Endothelial cell (in vitro differentiated cells): ENCODE results near the gene MAFF. TPM values are rescaled to one million over a fixed set of nuclear protein-coding genes. Genes with fewer than 3 reads are reported as not detected.

ENCODE experiments used
- DNase-seq: peaks from one replicate; pipeline ENCODE4 v3.0.0; 2021; ENCODE audit warnings: low spot score
- H3K27ac Mint-ChIP-seq: one replicate; pipeline ENCODE4 v1.8.0; 2021; ENCODE audit warnings: mixed read lengths, inconsistent platforms; ENCODE audit not compliant: unreplicated experiment
- H3K27me3 Mint-ChIP-seq: one replicate; pipeline ENCODE4 v1.8.0; 2021; ENCODE audit warnings: mild to moderate bottlenecking, moderate library complexity, mixed read lengths, inconsistent platforms; ENCODE audit not compliant: unreplicated experiment
- H3K36me3 Mint-ChIP-seq: one replicate; pipeline ENCODE4 v1.8.0; 2021; ENCODE audit warnings: mild to moderate bottlenecking, low read depth, mixed read lengths, inconsistent platforms; ENCODE audit not compliant: unreplicated experiment
- H3K4me1 Mint-ChIP-seq: one replicate; pipeline ENCODE4 v1.8.0; 2021; ENCODE audit warnings: mild to moderate bottlenecking, mixed read lengths, inconsistent platforms; ENCODE audit not compliant: unreplicated experiment
- H3K4me3 Mint-ChIP-seq: one replicate; pipeline ENCODE4 v1.8.0; 2021; ENCODE audit warnings: mild to moderate bottlenecking, mixed read lengths, inconsistent platforms; ENCODE audit not compliant: unreplicated experiment
- H3K9me3 Mint-ChIP-seq: one replicate; pipeline ENCODE4 v1.8.0; 2021; ENCODE audit warnings: mixed read lengths, inconsistent platforms; ENCODE audit not compliant: unreplicated experiment
- CTCF ChIP-seq: fragments of 200-600 bp; sonication (generic); IDR thresholded peaks from one replicate; pipeline ENCODE4 v1.5.0; 2021; ENCODE audit warnings: antibody characterized with exemption; ENCODE audit not compliant: unreplicated experiment
- total RNA-seq: library from RNA; stranded (reverse); fragmentation: NEBNext Ultra II Directional; extraction: Animal tissue kit (Norgen Biotek cat#: 25700); gene quantifications from one replicate; pipeline ENCODE4 v1.2.1, GENCODE V29; 2021; ENCODE audit not compliant: unreplicated experiment

The MAFF gene
- total RNA-seq, 1 donor from 2014 or later = 3.5 TPM

GRCh38 chr22:38255697-38256096, 53.9 kb downstream of the MAFF start:
- Mint-ChIP-seq H3K36me3 (peaks cover under 1% of the 10 kb centered on the region), H3K27me3 (peaks cover 2% of the 10 kb centered on the region), H3K27ac (no peak overlapping the region), H3K4me3 (no peak overlapping the region), H3K9me3 (no peaks in the 10 kb centered on the region), H3K4me1 (peaks cover 15% of the 10 kb centered on the region)
- no peak for DNase-seq
- no peak for TF ChIP-seq CTCF

DNA sequence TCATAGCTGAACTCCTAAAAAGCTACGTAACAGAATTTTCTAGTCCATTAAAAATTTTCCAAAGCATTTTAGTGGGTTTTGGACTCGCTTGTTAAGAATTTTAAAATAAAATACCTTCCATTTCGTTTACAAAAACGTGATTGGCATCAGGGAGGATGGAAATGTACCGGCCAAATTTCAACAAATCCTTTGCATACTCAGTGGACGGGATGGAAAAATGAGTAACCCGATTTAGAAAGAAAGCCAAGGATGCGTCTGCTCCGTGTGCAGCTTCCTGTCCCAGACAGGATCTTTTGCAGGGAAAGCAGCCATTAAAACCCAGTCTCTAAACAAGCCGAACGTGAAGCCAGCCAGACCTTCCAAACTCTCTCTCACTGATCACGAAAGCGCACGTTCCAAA, 55.4 kb downstream of the MAFF start:
- Mint-ChIP-seq H3K27ac (peak overlapping the region; percentile 42), H3K27me3 (peaks cover 2% of the 10 kb centered on the region), H3K36me3 (no peaks in the 10 kb centered on the region), H3K4me3 (no peak overlapping the region), H3K9me3 (no peaks in the 10 kb centered on the region), H3K4me1 (peaks cover 15% of the 10 kb centered on the region)
- no peak for DNase-seq
- no peak for TF ChIP-seq CTCF

DNA sequence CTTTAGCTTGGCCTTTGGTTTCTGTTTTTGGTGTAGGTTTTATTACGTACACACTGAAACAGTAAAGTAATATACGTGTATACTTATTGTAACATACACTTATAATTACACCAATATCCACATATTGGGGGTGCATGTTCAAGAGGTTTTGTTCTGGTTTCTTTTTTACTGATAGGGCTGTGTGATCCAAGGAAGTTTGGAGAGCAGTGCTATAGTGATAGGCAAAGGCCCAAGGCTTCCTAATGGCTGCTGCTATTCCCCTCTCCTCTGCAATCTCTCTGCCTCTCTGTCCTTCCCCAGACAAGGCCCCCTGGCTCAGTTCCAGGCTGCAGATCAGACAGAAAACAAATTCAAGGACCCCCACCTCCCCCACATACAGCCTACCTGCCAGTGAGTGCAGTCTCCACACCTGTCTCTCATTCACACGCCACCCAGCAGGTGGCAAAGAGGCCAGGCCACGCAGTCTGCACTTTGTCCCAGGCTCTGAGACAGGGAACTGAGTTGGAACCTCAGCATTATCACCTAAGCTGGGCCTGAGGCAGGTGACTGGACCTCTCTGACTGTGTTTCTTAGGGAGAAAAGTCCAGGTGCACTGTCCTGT, 56.0 kb downstream of the MAFF start:
- peaks cover 2% of the 10 kb centered on the region for H3K27me3 Mint-ChIP-seq
- no peaks in the 10 kb centered on the region for H3K36me3 Mint-ChIP-seq
- H3K4me1 Mint-ChIP-seq = peaks cover 15% of the 10 kb centered on the region
- H3K27ac Mint-ChIP-seq = peak overlapping the region; percentile 42
- TF ChIP-seq CTCF = no peak
- H3K4me3 Mint-ChIP-seq = no peak overlapping the region
- DNase-seq = no peak
- H3K9me3 Mint-ChIP-seq = no peaks in the 10 kb centered on the region

DNA sequence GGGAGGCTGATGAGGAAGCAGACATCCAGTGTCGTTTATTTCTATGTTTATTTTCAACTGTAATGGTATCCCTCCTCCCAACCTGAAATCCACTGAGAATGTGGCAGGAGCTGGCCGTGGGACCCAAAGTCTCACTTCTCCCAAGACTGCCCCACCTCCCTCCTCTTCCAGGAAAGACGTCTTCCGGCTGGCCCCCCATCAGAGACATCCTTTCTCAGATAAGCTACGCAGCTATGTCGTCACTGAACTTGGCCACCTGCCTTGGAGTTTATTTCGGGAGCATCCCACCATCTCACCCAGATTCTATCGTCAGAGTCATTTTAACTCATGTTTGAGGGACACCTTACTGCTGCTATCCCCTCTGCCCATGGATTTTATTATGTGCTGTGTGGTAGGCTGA, 57.1 kb downstream of the MAFF start:
- Mint-ChIP-seq H3K4me1 (peaks cover 18% of the 10 kb centered on the region), H3K9me3 (no peaks in the 10 kb centered on the region), H3K27ac (peak overlapping the region; percentile 66), H3K4me3 (no peak overlapping the region), H3K27me3 (peaks cover 5% of the 10 kb centered on the region), H3K36me3 (peaks cover 4% of the 10 kb centered on the region)
- no peak for TF ChIP-seq CTCF
- no peak for DNase-seq

- Mint-ChIP-seq H3K4me3 (no peak overlapping the region), H3K27ac (peak overlapping the region; percentile 66), H3K27me3 (peaks cover 5% of the 10 kb centered on the region), H3K36me3 (peaks cover 4% of the 10 kb centered on the region), H3K4me1 (peaks cover 18% of the 10 kb centered on the region), H3K9me3 (no peaks in the 10 kb centered on the region)
- no peak for DNase-seq
- TF ChIP-seq CTCF = no peak
These were observed 57.6 kb downstream of the MAFF start for GRCh38 chr22:38259370-38259769.
